H9 (cell line): ENCODE measurements around the gene PPARD. TPM values are rescaled to one million over a fixed set of nuclear protein-coding genes. Genes with fewer than 3 reads are reported as not detected.
A peak's percentile ranks its signal among the peaks of the same experiment; 100 is the strongest.

Experiments
- DNase-seq: peaks from one replicate; pipeline ENCODE4 v3.0.0-alpha.2; 2017
- H2AFZ ChIP-seq: one replicate; pipeline ENCODE4 v1.6.1; 2013; ENCODE audit warnings: mild to moderate bottlenecking, low read length, control low read depth, moderate library complexity
- H2AK5ac ChIP-seq: 2 replicates; pipeline ENCODE4 v1.6.1; 2013; ENCODE audit warnings: low read length, control low read depth, mixed read lengths; ENCODE audit not compliant: insufficient read length
- H2BK120ac ChIP-seq: one replicate; pipeline ENCODE4 v1.6.1; 2013; ENCODE audit warnings: low read depth, mild to moderate bottlenecking, low read length, control low read depth, inconsistent platforms; ENCODE audit not compliant: poor library complexity, severe bottlenecking
- H2BK12ac ChIP-seq: 2 replicates; pipeline ENCODE4 v1.6.1; 2013; ENCODE audit warnings: low read length, control low read depth, mixed read lengths, low read depth; ENCODE audit not compliant: insufficient read length
- H2BK15ac ChIP-seq: 2 replicates; pipeline ENCODE4 v1.6.1; 2013; ENCODE audit warnings: low read depth, low read length, control low read depth
- H2BK20ac ChIP-seq: one replicate; pipeline ENCODE4 v1.6.1; 2013; ENCODE audit warnings: low read depth, mild to moderate bottlenecking, low read length, control low read depth, inconsistent platforms; ENCODE audit not compliant: poor library complexity, severe bottlenecking
- H2BK5ac ChIP-seq: 2 replicates; pipeline ENCODE4 v1.6.1; 2013; ENCODE audit warnings: low read length, control low read depth, mixed read lengths; ENCODE audit not compliant: insufficient read length
- H3K14ac ChIP-seq: 2 replicates; pipeline ENCODE4 v1.6.1; 2013; ENCODE audit warnings: low read length, control low read depth; ENCODE audit not compliant: insufficient read depth
- H3K18ac ChIP-seq: 2 replicates; pipeline ENCODE4 v1.6.1; 2013; ENCODE audit warnings: low read depth, mild to moderate bottlenecking, mixed read lengths, low read length, control low read depth; ENCODE audit not compliant: insufficient read length
- H3K23ac ChIP-seq: 2 replicates; pipeline ENCODE4 v1.6.1; 2013; ENCODE audit warnings: low read length, control low read depth, mixed read lengths, low read depth; ENCODE audit not compliant: insufficient read length
- H3K23me2 ChIP-seq: 2 replicates; pipeline ENCODE4 v1.6.1; 2013; ENCODE audit warnings: low read depth, mild to moderate bottlenecking, mixed read lengths, low read length, control low read depth; ENCODE audit not compliant: insufficient read length, poor library complexity, severe bottlenecking
- H3K27ac ChIP-seq: 2 replicates; pipeline ENCODE4 v1.5.1; 2013; ENCODE audit warnings: low read length, control low read depth, mixed read lengths, low read depth; ENCODE audit not compliant: insufficient read length
- H3K27me3 ChIP-seq: 2 replicates; pipeline ENCODE4 v1.6.1; 2013; ENCODE audit warnings: low read length, control low read depth, inconsistent platforms; ENCODE audit not compliant: insufficient read depth
- H3K4ac ChIP-seq: 2 replicates; pipeline ENCODE4 v1.6.1; 2013; ENCODE audit warnings: low read depth, mild to moderate bottlenecking, control low read depth, inconsistent platforms, low read length, moderate library complexity
- H3K4me1 ChIP-seq: 2 replicates; pipeline ENCODE4 v1.6.1; 2013; ENCODE audit warnings: low read length, control low read depth, inconsistent platforms; ENCODE audit not compliant: insufficient read depth
- H3K4me2 ChIP-seq: 2 replicates; pipeline ENCODE4 v1.6.1; 2013; ENCODE audit warnings: low read length, control low read depth, mixed read lengths; ENCODE audit not compliant: insufficient read length, insufficient read depth
- H3K56ac ChIP-seq: 2 replicates; pipeline ENCODE4 v1.6.1; 2013; ENCODE audit warnings: low read depth, mild to moderate bottlenecking, mixed read lengths, low read length, control low read depth; ENCODE audit not compliant: insufficient read length
- H3K79me1 ChIP-seq: 2 replicates; pipeline ENCODE4 v1.6.1; 2013; ENCODE audit warnings: low read depth, mild to moderate bottlenecking, moderate library complexity, low read length, control low read depth, inconsistent platforms; ENCODE audit not compliant: insufficient read depth, poor library complexity, severe bottlenecking
- H3K79me2 ChIP-seq: 2 replicates; pipeline ENCODE4 v1.6.1; 2013; ENCODE audit warnings: low read length, control low read depth, inconsistent platforms; ENCODE audit not compliant: insufficient read depth
- H3K9ac ChIP-seq: 2 replicates; pipeline ENCODE4 v1.6.1; 2013; ENCODE audit warnings: low read length, control low read depth, mixed read lengths; ENCODE audit not compliant: insufficient read length; ENCODE audit errors: extremely low read depth
- H3K9me3 ChIP-seq: one replicate; pipeline ENCODE4 v1.6.1; 2013; ENCODE audit warnings: low read depth, low read length, inconsistent platforms; ENCODE audit not compliant: control insufficient read depth
- H3T11ph ChIP-seq: one replicate; pipeline ENCODE4 v1.6.1; 2013; ENCODE audit warnings: mild to moderate bottlenecking, low read length, control low read depth, inconsistent platforms
- H4K20me1 ChIP-seq: one replicate; pipeline ENCODE4 v1.6.1; 2013; ENCODE audit not compliant: control insufficient read depth, insufficient read length, insufficient read depth
- H4K5ac ChIP-seq: 2 replicates; pipeline ENCODE4 v1.6.1; 2013; ENCODE audit warnings: low read depth, mild to moderate bottlenecking, mixed read lengths, low read length, control low read depth; ENCODE audit not compliant: insufficient read length
- H4K8ac ChIP-seq: replicated peaks from 2 replicates; pipeline ENCODE4 v1.6.1; 2013; ENCODE audit warnings: low read length, control low read depth, mixed read lengths, low read depth; ENCODE audit not compliant: insufficient read length
- H4K91ac ChIP-seq: 2 replicates; pipeline ENCODE4 v1.6.1; 2013; ENCODE audit warnings: low read depth, mild to moderate bottlenecking, moderate library complexity, mixed read lengths, low read length, control low read depth; ENCODE audit not compliant: insufficient read length
- H3K27ac Mint-ChIP-seq, 3 experiments: 2 replicates in 2 of 3; 3 replicates in 1 of 3; pipeline ENCODE4 v1.8.0; 2020 to 2021; ENCODE audit warnings: mixed read lengths in 3 of 3, mild to moderate bottlenecking in 1 of 3, moderate library complexity in 1 of 3
- H3K27me3 Mint-ChIP-seq: 2 replicates; pipeline ENCODE4 v1.8.0; 2021; ENCODE audit warnings: low read depth, mild to moderate bottlenecking, moderate library complexity, mixed read lengths
- H3K36me3 Mint-ChIP-seq, 3 experiments: 2 replicates in 2 of 3; 3 replicates in 1 of 3; pipeline ENCODE4 v1.8.0; 2020 to 2021; ENCODE audit warnings: low read depth in 3 of 3, mixed read lengths in 3 of 3; ENCODE audit not compliant: insufficient read depth in 1 of 3
- H3K4me1 Mint-ChIP-seq, 2 experiments: 2 replicates each; pipeline ENCODE4 v1.8.0; 2020; ENCODE audit warnings: mixed read lengths in 2 of 2
- H3K4me3 Mint-ChIP-seq, 2 experiments: 2 replicates in 1 of 2; 3 replicates in 1 of 2; pipeline ENCODE4 v1.8.0; 2020 to 2021; ENCODE audit warnings: mild to moderate bottlenecking in 2 of 2, mixed read lengths in 2 of 2, moderate library complexity in 1 of 2
- H3K9me3 Mint-ChIP-seq, 2 experiments: 2 replicates in 1 of 2; 3 replicates in 1 of 2; pipeline ENCODE4 v1.8.0; 2020; ENCODE audit warnings: mild to moderate bottlenecking in 2 of 2, mixed read lengths in 2 of 2, moderate library complexity in 1 of 2
- WGBS: extraction: QIAGEN DNeasy Blood & Tissue Kit; methylation state at CpG from one replicate; pipeline ENCODE4 v1.1.7; 2013; ENCODE audit warnings: missing lambda C conversion rate, low lambda C conversion rate, mixed read lengths; ENCODE audit not compliant: insufficient read length; ENCODE audit errors: extremely low coverage; 5-methylcytosine and 5-hydroxymethylcytosine counted together
- total RNA-seq: library from RNA; stranded (reverse); gene quantifications from 2 replicates; pipeline ENCODE4 v1.2.1, GENCODE V29; 2021
- TF ChIP-seq, protein P1 (sequence below): fragments of 200-600 bp; sonication (generic); conservative IDR thresholded peaks from 3 replicates; pipeline ENCODE4 v1.8.0; 2021; ENCODE audit warnings: antibody characterized with exemption, mild to moderate bottlenecking

Gene PPARD
- total RNA-seq, 1 experiment from 2014 or later: 11.7 TPM

- WGBS: no CpG with 5 or more reads among the region's 8 CpGs
- H3K4me2 ChIP-seq: no peak overlapping the region
- no peak overlapping the region for H3T11ph ChIP-seq
Measured at GRCh38 chr6:35371494-35372262, 29.3 kb downstream of the PPARD start.

More at GRCh38 chr6:35371494-35372262, 29.3 kb downstream of the PPARD start:
- H3K4me1 ChIP-seq: no peaks in the 10 kb centered on the region
- TF ChIP-seq, protein P1, sequence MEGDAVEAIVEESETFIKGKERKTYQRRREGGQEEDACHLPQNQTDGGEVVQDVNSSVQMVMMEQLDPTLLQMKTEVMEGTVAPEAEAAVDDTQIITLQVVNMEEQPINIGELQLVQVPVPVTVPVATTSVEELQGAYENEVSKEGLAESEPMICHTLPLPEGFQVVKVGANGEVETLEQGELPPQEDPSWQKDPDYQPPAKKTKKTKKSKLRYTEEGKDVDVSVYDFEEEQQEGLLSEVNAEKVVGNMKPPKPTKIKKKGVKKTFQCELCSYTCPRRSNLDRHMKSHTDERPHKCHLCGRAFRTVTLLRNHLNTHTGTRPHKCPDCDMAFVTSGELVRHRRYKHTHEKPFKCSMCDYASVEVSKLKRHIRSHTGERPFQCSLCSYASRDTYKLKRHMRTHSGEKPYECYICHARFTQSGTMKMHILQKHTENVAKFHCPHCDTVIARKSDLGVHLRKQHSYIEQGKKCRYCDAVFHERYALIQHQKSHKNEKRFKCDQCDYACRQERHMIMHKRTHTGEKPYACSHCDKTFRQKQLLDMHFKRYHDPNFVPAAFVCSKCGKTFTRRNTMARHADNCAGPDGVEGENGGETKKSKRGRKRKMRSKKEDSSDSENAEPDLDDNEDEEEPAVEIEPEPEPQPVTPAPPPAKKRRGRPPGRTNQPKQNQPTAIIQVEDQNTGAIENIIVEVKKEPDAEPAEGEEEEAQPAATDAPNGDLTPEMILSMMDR: no peak
- no peak overlapping the region for H2BK5ac ChIP-seq
- no peak overlapping the region for H2BK15ac ChIP-seq
- H3K4ac ChIP-seq: no peak overlapping the region
- no peaks in the 10 kb centered on the region for H4K20me1 ChIP-seq
- H3K9me3 Mint-ChIP-seq: no peaks in the 10 kb centered on the region
- H4K5ac ChIP-seq: no peak overlapping the region
- no peak overlapping the region for H4K91ac ChIP-seq
- H3K56ac ChIP-seq: no peak overlapping the region
- H3K27ac Mint-ChIP-seq: peak overlapping the region; percentile 1 to 24 (median 2); a peak in 3 of 7 replicates
- no peak overlapping the region for H3K18ac ChIP-seq
- no peak for DNase-seq
- H3K23ac ChIP-seq: no peak overlapping the region
- no peak overlapping the region for H2BK20ac ChIP-seq
- H3K79me1 ChIP-seq: no peaks in the 10 kb centered on the region
- H3K27me3 ChIP-seq: no peaks in the 10 kb centered on the region
- H2BK12ac ChIP-seq: no peak overlapping the region
- no peak overlapping the region for H3K14ac ChIP-seq
- no peak overlapping the region for H3K27ac ChIP-seq
- peaks cover 0 to 2% (median 0%) of the 10 kb centered on the region in 3 experiments; a peak in 2 of 7 replicates for H3K36me3 Mint-ChIP-seq
- H3K23me2 ChIP-seq: no peaks in the 10 kb centered on the region
- H3K79me2 ChIP-seq: no peaks in the 10 kb centered on the region
- H3K9me3 ChIP-seq: no peaks in the 10 kb centered on the region
- no peak overlapping the region for H4K8ac ChIP-seq
- H3K4me1 Mint-ChIP-seq: peaks cover 0 to 4% of the 10 kb centered on the region in 2 experiments; a peak in 2 of 4 replicates
- no peaks in the 10 kb centered on the region for H3K27me3 Mint-ChIP-seq
- no peak overlapping the region for H2AK5ac ChIP-seq
- H2AFZ ChIP-seq: no peak overlapping the region
- H2BK120ac ChIP-seq: no peak overlapping the region
- no peak overlapping the region for H3K9ac ChIP-seq
- H3K4me3 Mint-ChIP-seq: no peak overlapping the region
